ENCODE data around the gene PTPRN2.
"Not testable (repeated sequence)": the region's sequence is repeated elsewhere in the genome, so short reads cannot be mapped to it uniquely, and the experiment has no call there.

The PTPRN2 gene

DNA sequence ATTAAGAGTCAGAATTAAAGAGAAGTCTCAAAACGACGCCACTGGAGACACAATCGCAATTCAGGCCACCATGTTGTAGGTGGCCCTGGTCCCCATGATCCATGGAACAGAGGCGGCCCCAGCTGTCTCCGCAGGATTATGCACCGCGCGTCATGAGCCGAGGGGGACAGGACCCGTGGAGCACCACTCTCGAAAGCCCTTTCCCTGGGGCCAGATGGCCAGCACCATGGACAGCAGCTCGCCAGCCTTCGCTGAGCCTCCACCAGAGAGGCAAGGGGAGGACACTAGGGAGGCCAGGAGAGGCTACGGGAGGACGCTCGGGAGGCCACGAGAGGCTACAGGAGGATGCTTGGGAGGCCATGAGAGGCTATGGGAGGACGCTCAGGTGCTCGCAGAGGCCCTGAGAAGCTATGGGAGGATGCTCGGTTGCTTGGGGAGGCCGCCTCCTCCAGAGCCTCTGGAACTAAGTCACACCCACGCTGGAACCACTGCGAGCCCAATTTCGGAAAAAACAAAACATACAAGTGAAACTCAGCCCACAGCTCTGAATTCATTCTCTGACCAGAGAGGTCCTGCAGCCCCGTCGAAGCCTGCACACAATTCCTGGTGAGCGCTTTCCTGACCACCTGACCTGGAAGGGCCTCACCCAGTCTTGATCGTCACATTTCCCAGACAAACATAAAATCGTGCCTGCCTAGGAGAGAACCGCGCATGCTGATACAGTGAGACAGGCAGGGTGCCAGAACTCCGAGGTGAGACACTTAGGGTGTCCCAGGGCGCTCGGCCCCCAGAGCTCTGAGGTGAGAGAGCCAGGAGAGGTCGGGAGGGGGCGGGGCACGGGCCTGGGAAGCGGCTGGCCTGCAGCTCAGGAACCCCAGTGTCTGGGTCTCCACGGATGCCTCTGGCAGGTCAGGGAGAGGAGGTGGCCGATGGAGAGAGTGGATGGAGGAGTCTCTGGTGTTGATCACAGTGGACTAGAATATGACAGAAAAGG lies 224.4 kb downstream of the PTPRN2 start:
- no peak for DNase-seq

DNA sequence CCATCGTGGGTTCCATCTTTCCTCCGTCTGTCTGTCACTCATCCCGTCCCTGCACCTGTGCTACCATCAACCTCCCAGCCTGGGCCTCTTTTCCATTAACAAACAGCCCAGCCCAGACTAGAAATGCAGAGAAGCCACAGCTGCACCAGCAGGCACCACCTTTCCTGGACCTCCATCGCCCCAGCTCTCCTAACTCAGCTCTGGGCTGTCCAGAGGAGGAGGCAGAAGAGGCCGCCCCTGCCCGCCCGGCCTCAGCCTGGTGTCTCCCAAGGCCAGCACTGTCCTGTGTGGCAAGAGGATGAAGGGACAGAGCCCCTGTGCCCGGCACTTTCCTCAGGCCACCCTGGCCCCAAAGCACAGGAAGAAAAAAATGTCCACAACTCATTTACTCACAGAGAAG lies 225.6 kb downstream of the PTPRN2 start:
- DNase-seq: no peak

DNA sequence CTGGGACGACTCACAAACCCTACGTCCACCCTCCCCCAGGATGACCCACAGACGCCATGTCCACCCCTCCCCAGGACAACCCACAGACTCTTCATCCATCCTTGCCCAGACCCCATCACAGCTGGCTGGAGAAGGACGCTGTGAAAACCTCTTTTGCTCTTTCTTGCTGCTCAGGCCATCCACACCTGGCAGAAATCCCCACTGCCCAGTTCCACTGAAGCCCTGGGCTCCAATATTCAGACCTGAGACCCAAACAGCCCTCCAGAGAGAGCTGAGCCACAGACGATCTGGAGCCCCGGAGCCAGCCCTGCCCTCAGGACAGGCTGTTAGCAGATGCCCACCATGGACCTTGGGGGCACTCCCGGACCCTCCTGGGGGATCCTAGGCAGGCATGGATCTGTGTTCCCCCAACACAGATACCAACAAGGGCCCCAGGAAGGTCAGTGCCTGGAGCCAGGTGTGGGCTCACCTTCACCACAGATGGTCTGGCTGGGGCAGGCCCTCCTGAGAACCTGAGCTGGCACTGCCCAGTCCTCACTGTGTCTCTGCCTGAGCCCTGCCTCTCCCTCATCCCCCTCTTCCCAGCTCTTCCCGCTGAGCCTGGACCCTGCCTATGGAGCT lies 226.2 kb downstream of the PTPRN2 start:
- no peak for DNase-seq

DNA sequence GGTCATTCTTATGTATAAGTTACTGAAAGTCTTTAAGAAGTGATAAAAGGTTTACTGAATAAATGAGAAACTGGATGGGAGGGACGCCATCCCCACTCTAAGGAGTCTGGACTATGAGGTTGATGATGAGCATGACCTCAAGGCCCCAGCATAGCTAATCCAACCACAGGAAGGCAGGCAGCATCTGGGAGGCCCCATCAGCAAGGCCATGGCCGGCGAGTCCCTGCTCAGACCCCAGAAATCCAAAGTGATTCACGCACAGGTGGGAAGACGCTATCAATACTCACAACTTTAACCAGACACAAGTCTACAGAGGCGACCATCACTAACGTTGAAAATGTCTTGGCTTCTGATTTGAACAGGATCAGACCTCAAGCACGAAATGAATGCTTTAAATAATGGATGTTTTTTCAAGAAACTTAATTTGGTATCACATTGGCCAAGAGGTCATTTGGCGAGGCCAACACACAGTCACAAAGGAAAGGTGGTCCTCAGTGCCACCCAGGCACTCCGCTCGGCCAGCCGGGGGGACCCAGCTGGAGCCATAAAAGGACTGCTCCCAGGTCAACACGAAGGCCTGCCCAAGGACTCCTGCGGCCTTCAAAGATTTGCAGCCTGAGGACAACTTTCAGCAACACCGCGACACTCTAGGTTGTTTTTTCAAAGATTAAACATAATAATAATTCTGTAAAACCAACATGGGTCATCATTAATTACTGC lies 228.5 kb downstream of the PTPRN2 start:
- DNase-seq: no peak

DNA sequence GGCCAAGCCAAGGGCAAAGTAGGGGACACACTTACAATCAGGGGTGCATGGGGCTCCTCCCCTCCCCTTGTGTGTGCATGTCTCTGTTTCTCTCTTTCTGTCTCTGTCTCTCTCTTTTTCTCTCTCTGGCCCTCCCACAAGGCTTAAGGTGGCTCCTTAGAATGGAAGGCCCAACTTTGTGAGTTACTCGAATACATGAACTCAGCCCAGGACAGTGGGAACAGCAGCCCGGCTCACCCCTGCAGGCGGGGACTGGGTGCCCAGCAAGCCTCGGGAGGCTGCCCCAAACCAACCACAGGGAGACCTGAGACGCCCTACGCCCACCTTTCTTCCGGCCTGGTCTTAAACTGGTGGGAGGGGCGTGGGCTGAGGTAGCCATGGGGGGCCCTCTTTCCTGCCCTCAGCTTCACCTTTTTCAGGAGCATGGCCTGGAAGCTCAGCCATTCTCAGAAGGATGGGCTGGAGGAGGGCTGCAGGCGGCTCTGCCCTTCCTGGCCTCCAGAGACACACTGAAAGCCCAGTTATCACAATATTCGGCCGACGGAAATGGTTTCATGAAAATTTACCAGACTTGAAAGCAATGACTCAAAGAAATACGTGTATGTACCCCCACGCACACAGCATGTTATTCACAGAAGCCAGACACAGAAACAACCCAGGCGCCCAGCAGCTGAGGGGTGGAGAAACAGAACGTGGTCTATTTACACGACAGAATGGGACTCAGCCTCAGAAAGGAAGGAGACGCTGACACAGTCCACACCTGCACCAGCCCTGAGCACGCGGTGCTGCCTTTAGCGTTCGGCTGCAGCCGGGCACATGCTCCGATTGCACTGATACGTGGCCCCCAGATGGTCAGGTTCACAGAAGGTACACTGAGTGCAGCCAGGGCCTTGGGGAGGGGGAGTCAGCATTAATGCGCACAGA lies 229.5 kb downstream of the PTPRN2 start:
- no peak for DNase-seq

DNA sequence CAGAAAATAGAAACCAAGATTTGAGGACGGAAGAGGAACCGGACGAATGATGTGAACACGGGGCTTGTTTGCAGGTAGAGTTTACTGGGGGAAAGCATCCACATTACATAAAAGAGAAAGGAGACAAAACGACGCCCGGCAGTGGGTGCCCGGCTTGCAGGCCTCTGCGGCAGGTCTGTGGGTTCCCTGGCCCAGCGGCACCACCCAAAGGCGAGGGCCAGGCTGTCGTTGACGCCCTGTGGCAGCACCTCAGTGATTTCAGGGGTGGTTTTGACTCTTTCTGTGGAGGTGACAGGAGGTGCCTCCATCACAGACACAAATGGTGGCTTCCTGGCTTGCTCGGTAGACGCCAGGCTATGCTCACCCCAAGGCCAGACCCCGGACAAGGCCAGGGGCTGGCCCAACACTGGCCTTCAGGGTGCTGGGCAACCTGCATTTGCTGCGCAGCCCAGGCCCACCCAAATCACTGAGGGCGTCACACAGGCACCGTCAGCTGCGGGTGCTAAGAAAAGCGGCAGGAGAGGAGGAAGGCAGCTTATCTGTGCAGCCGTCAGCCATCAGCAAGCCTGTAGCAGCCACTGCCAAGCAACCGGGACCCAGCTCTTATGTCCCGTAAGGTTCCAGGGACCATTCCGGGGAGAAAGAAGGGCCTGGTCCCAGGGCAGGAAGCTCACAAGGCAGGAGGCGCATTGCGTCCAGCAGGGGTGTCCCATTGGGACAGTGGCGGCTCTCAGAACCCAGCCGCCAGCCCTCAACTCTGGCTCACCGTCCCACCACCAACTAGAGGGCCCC lies 230.3 kb downstream of the PTPRN2 start:
- DNase-seq: no peak

DNA sequence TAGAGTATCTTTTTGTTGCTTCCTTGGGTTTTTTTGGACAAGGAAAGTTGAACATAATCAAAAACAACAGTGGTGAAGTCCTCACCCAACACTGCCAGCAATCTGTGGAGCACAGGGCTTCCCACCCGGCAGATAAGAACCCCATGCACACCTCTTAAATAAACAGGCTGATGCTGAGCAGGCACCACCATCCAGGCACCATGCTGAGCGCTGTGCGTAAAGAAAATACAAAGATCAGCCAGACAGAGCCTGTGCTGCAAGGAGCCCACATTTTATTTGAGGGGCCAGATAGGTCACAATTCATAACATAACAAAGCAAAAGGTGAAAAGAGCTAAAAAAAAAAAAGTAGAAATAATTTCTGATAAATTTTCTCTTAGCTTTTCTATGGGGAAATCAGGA lies 231.2 kb downstream of the PTPRN2 start:
- no peak for DNase-seq

DNA sequence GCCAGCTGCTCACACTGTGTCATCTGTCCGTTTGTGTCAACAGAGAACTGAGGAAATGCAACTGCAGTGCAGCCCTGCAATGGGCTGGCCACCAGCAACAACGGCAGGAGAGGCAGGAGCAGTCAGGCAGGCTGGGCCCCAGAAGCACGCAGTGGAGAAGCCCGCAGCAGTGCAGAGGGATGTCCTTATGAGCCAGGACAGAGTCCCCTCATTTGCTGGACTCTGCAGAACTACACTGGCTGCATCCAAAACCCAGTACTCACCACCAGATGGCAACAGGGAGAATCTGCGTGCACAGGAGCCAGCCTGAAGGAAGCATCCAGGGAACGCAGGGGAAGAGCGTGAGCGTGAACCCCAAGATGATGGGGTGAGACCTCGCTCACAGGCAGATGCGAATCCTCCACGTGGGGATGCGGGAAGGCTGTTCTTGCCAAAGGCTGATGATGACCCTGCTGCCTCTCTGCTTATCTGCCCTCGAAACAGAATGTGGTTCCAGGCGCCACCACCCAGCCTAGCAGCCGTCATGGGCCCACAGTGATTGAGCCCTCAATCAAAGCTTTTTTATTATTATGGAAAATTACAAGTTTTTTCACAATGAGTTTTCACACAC lies 232.1 kb downstream of the PTPRN2 start:
- DNase-seq: no peak

DNA sequence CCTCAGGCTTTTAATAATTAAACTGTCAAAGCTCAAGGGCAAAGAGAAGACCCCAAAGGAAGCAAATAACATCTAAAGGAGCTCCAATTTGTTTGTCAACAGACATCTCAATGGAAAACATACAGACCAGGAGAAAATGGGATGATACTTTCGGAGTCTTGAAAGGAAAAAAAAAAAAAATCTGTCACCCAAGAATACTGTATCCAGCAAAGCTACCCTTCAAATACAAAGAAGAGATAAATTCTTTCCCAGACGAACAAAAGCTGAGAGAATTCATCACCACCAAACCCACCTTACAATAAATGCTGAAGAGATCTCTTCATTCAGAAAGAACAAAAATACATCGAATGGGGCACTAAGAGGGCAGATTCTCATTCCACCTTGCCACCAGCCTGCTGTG lies 232.8 kb downstream of the PTPRN2 start:
- DNase-seq: no peak

DNA sequence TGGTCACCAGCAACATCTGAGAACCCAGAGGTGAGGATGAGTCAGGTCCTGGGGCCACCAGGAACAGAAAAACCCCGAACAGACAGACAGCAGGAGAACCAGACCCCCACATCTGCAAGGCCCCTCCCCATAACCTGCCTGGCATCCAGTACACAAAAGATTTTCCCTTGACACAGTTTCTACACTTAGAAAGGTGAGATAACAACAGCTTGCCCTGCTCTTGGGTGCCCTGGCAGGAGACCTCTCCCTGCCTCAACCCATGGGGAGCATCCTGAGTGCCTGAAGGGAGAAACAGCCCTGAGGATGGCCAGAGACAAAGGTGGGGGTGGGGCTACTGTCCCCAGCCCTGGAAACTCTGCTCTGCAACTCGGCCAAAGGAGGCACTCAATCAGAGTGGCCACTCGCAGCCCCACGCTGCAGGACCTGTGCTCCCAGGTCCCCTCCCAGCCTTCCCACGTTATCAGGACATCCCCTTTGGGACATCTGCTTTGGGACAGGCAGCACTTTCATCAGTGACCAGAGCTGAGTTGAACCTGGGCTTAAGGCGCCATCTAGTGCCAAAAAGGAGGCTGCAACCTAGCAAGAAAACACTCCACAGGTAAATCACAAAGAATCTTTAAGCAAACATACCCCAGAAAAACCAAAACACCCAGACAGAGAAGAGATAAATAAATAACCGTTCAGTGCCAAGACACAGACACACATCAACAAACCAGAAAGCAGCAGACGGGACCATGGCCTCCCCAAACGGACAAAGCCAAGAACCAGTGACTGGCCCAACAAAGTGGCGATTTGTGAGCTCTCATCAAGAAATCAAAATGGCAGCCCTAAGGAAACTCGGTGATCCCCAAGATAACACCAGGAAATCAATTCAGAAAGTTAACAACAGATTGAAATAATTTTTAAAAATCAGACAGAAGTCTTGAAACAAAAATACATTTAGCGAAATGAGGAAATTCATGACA lies 233.7 kb downstream of the PTPRN2 start:
- no peak for DNase-seq

DNA sequence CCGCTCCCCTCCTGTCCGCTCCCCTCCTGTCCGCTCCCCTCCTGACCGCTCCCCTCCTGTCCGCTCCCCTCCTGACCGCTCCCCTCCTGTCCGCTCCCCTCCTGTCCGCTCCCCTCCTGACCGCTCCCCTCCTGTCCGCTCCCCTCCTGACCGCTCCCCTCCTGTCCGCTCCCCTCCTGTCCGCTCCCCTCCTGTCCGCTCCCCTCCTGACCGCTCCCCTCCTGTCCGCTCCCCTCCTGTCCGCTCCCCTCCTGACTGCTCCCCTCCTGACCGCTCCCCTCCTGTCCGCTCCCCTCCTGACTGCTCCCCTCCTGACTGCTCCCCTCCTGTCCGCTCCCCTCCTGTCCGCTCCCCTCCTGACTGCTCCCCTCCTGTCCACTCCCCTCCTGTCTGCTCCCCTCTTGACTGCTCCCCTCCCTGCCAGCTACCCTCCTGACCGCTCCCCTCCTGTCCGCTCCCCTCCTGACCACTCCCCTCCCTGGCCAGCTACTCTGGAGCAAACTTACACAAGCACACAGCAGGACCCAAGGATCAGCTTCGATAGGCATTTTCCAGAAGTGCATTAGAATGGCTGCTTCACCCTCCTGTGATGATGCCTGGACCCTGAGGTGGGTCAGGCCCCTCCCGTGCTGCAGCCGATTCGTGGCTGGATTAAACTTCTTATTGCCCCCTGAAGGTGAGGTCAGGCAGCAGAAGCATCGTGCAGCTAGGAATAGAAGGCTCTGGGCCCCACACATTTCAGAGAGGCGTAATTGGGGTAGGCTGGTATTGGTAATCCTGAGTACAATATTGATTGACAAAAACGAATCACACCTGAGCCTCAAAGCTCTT lies 235.5 kb downstream of the PTPRN2 start:
- not testable (repeated sequence) for DNase-seq

DNA sequence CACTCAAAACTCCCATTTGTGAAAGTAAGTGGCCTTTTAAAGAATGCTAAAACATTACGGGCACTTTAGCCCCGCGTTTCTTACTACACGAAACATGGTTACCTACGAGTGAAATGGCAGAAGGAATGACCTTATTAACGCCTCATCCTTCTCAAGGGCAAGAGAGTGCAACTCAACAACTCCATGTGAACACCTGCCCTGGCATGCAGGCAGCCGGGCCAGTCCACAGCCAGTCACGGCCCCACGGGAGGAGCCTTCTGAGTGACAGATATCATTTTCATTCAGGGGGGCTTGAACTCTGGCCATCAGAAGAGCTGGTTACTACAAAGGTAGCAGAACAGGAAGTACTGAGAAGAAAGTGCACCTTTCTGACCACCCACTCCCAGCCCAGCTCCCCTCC lies 236.1 kb downstream of the PTPRN2 start:
- no peak for DNase-seq

DNA sequence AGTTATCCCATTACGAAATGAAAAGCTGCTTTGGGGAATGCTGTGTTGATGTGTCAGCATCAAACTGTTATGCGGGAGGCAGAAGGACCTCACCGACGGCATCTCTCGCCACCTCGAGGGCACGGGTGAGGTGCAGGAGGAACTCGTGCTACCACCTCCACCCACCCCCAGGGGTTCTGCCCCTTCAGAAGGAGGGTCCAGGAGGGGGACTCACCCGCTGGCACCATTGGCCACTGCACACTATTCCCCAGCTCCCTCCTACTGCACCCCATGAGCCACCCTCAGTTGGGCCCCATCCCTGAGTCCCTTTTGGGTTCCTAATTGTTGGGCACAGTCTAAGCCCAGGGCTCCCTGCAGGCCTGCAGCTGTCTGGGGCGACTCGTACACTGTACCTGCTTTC lies 236.6 kb downstream of the PTPRN2 start:
- DNase-seq: no peak

DNA sequence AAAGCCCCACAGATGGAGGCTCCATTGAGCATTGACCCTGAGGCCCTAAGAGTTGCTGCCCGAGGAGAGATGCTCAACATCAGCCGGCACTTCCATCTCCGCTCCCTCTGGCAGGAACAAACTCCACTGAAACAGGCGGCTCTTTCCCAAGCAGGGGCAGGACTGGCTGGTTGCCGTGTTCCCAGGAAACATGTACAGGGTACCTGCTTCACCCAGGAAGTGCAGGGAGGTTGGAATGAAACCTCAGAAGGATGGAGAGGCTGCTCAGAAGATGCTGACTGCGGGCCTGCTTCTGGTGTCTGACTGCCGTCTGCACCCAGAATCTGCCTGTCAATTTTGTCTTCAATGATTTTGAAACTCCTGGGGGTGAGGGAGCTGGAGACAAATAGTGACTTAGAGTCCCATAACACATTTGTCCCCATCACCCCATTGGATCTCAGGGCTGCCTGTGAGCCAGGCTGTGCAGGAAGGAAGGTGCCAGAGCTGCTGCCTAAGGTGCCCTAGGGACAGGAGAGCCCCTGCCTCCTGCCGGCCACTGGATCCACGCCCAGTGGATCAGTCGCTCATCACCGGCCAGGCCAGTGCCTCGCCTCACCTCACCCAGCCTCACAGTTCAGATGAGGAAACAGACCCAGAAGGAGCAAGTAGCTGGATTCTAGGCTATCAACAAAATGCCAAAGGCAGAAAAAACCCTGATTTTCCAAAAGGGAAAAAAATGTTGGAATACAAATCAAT lies 237.3 kb downstream of the PTPRN2 start:
- no peak for DNase-seq

DNA sequence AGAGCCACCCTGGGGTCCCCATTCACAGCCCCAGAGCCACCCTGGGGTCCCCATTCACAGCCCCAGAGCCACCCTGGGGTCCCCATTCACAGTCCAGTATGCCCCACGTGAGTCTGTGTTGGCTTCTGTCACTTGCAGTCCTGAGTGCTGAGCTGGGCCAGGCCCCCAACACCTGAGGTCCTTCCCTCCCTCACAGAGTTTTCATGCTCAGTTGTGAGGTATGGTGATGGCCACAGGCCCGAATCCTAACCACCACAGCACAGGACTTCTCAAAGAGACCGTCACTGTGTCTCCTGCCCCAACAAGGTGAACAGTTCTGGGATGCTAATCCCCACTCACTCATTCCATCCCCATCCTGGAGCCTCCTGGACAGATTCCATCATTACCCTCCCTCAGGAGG lies 239.2 kb downstream of the PTPRN2 start:
- no peak for DNase-seq

DNA sequence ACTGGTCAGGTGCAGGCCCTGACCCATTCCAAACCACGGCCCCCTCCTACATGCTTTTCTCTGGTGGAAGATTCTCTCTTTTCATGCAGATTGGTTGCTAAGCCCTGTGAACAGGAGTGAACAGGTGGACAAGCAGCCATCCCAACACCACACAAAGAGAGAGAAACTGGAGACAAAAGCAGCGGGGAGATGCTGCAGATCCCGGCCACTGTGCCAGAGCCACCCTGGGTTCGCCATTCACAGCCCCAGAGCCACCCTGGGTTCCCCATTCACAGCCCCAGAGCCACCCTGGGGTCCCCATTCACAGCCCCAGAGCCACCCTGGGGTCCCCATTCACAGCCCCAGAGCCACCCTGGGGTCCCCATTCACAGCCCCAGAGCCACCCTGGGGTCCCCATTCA lies 239.6 kb downstream of the PTPRN2 start:
- not testable (repeated sequence) for DNase-seq

DNA sequence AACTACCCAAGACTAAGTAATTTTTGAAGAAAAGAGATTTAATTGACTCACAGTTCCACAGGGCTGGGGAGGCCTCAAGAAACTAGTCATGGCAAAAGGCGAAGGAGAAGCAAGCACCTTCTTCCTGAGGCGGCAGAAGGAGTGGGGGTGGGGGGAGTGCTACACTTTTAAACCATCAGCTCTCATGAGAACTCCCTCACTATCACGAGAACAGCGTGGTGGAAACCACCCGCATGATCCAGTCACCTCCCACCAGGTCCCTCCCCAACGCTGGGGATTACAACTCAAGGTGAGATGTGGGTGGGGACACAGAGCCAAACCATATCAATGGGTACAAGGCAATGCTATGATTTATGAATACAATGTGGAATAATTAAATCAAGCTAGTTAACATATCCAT lies 241.9 kb downstream of the PTPRN2 start:
- DNase-seq: no peak
